HT-29 (cell line): ENCODE data around the gene CMSS1. TPM values are rescaled to one million over a fixed set of nuclear protein-coding genes. Genes with fewer than 3 reads are reported as not detected.
A peak's percentile ranks its signal among the peaks of the same experiment; 100 is the strongest.
"Not testable (repeated sequence)": the region's sequence is repeated elsewhere in the genome, so short reads cannot be mapped to it uniquely, and the experiment has no call there.

Experiments
- DNase-seq: peaks from one replicate; pipeline ENCODE4 v3.0.0-alpha.2; 2015; ENCODE audit warnings: low spot score
- total RNA-seq: library from RNA; depleted of rRNA; stranded (reverse); fragments of >200 nt; shearing (Covaris generic); gene quantifications from 2 replicates; pipeline ENCODE4 v1.2.3, GENCODE V29; 2014

The CMSS1 gene
- total RNA-seq, 1 experiment from 2014 or later: 18.3 TPM

DNA sequence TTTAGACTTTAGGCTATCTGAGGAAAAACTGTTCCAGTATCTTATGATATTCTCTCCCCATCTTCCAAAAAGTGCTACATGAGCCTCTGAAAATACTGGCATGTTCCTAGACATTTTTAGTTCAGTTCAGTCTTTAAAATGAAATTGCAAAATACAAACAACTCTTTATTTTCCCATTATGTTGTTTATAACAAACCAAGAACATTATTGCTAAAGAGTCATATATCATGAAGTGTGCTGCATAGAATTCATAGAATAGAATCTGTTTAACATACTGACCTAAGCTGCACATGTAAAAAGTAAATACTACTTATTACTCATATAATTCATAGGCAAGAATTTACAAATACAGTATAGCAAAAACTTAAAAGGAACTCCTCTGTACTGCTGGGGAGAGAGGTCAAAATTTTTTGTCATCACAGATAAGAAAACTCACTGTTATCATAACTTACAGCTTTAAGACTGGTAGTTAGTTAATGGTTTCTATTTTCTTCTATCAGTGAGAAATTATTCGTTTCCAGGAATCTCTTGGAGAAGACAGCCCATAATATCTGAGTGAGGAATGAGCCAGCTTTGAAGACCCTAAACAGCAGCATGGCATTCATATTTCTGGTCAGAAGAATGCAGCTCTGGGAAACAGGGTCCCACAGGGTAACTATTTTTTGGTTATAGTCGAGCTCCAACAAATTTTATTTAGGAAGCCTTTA lies 264.5 kb downstream of the CMSS1 start:
- DNase-seq: no peak

DNA sequence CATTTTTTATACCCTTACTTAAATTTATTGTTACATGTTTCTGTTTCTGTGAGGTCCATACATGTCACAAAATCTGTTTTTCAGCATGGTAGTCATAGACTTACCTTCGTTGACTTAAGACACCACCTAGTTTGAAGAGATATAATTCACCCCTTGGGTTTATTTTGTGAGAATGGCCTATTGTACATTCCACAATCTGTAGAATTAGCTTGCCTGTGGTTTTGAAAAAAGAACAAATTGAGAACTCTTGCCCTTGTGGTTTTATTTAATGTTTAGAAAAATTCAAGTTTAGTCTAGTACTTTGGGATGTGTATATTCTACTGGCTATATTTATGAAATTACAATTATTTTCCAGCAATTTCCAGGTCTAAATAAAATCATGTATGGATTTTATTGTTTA lies 265.1 kb downstream of the CMSS1 start:
- DNase-seq: no peak

DNA sequence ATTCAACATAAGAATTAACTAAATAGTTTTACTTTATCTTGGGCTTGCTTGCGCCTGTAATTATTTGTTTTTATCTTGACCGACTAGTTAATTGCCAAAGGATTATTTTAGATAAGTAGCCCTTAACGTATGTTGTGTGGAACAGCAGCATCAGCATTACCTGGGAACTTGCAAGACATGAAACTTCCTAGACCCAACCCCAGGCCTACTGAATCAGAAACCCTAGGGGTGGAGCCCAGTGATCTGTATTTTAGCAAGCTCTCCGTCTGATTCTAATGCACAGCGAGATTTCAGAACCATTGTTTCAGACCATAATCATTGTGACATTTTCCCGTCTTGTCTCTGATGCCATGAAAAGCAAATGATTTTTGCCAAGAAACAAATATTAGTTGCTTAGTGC lies 265.5 kb downstream of the CMSS1 start:
- DNase-seq: no peak

DNA sequence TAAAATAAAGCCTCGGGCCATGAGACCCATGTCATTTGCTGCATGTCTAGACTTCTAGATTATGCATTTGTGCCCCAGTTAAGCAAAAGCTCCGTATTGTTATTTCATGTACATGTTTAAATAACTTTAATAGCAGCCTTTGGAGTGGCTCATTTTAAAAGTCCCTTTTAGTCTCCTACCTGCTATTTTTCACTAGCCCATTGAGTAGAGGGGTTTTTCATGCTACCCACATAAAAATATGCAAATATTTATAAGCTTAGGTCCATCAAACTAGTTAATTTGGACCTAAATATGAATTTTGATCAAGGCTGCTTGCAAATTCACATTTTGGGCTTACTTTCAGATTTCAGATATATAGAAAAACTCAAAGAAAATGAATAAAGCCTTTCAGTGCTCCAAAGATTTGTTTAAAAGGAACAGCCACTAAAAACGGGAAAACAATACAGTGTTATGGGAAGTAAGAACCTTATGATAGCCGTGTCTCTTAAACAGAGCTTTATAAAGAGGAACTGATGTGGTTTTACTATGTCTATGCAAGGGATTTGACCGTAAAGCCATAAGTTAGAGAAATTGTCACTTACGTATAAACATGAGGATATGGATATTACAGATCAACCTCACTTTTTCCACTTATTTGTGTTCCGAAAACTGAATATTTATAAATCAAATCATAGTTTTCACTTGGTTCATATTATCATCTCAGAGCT lies 266.6 kb downstream of the CMSS1 start:
- no peak for DNase-seq

DNA sequence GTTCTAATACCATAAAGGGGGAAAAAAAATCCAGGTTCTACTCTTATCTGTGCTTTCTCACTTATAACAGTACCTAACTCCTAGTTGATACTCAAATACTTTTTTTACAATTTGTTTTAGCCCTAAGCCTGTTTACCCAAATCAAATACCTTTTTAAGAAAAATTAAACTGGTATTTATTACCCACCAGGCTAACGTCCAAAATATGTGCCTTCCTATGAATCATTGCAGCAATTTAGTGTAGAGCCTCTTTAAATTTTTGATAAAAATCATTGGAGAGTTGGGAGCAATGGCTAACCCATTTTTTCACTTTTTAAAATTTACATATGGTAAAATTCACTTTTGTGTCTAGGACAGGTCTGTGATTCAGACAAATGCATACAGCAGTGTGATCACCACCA lies 268.7 kb downstream of the CMSS1 start:
- DNase-seq: no peak

DNA sequence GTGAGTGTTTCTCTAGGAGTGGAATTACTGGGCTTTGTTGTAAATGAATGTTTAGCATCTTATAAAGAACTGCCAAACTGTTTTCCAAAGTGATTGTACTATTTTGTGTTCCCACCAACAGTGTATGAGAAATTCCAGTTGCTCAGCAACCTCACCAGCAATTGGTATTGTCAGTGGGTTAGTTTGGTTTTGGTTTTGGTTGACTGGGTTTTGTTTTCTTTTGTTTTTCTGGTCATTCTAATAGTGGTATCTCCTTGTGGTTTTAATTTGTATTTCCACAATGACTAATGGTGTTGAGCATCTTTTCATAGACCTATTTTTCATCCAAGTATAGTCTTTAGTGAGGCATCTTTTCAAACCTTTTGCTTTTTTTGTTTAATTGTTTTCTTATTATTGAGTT lies 269.5 kb downstream of the CMSS1 start:
- no peak for DNase-seq

DNA sequence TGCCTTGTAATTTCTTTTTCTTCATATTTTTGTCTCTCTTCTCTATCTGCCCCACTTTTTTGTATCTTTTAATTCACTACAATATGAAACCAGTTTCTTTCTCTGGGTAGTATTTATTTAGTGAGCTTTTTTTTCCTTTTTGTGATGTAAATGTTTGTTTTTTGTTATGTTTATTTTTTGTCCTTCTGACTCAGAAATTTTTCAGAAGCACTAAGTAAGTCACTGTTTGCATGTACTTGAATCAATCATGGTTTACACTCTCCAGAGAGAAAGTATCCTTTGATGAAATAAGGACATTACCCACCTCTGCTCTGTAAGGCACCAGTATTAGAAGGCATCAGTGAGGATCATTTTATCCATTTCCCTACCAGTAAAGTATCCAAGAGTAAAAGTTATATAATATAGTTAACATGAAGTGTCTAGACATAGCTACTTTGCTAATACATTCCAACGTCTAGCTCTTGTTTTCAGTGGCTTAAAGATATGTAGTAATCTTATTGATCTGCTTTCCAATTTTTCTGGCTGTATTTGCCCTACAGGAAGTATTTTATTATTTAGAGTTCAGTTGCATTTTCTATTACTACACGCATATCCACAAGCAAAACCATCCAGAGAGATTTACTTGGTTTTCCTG lies 271.2 kb downstream of the CMSS1 start:
- no peak for DNase-seq

DNA sequence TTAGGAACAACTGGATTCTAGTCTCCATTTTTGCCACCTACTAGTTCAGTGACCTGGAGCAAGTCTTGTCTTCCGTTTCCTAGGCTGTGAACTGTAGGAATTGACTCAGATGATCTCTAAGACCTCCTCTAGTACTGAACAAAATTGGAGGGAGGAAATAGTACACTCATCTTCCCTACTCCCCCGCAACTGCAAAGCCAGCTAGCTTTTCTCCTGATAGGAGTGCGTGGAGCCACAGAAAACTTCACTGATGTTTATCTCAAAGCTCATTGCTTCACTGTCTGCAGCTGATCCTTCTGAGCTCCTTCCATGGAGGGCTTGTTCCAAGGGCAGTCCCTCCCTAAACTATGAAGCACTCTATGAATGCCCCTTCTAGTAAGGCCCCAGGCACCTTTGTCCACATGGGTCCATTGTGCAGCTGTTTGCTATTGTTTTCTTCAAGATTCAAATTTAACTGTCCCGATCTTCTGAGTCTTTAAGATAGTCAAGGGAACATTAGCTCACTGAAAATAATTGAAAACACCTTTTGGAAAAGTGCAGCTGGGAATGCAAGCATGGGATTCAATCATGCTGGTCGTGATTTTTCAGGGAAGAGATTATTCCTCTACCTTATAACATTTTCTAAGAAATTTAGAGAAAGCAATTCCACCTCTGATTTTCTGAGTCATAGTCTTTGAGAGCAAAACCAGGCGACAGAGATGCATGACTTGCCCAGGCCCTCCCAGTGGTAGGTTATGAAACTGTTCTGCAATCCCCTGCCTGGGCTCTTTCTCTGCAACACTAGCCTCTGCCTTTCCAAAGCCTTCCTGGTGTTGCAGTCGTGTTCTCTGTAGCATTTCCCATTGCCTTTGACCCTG lies 272.4 kb downstream of the CMSS1 start:
- peak; percentile 73 for DNase-seq

DNA sequence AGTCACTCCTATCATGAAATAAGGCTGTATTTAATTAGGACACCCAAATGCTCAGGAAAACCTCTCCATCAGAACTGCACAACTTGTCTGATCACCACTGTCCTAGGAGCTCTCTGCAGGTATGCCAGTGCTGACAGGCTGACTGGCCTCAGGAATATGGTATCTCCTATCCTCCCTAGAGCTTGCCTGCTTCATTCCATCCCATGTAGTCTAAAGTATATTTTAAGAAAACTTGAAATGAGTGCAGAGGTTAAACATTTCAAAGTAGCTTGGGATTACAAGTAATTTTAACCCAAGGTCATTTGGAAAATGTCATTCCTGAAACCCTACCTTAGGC lies 273.0 kb downstream of the CMSS1 start:
- DNase-seq: no peak

DNA sequence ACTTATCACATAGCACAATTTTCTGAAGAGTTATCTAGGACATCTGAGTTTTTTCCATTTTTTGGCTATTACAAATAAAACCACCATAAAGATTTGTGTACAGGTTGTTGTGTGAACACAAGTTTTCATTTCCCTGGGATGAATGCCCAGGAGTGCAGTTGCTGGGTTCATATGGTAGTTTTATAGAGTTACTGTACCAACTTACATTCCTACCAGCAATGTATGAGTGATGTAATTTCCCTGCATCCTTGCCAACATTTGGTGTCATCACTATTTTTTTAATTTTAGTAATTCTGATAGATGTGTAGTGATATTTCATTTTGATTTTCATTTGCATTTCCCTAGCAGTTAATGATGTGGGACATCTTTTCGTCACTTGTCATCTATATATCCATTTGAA lies 276.2 kb downstream of the CMSS1 start:
- DNase-seq: no peak

DNA sequence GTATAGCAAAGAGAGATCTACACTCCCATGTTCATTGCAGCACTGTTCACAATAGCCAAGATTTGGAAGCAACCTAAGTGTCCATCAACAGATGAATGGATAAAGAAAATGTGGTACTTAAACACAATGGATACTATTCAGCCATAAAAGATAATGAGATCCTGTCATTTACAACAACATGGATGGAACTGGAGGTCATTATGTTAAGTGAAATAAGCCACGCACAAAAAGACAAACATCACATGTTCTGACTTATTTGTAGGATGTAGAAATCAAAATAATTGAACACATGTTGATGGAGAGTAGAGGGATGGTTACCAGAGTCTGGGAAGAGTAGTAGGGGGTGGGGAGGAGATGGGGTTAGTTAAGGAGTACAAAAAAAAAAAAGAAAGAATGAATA lies 278.6 kb downstream of the CMSS1 start:
- not testable (repeated sequence) for DNase-seq

DNA sequence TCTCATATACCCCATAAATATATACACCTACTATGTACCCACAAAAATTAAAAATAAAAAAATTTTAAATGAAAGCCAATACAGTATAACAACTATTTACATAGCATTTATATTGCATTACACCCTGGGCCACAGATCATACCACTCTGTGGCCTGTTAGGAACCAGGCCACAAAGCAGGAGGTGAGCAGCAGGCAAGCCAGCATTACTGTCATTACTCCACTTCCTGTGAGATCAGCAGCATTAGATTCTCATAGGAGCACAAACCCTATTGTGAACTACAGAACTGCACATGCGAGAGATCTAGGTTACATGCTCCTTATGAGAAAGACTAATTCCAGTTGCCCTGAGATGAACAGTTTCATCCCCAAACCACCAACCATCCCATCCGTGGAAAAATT lies 279.2 kb downstream of the CMSS1 start:
- no peak for DNase-seq

DNA sequence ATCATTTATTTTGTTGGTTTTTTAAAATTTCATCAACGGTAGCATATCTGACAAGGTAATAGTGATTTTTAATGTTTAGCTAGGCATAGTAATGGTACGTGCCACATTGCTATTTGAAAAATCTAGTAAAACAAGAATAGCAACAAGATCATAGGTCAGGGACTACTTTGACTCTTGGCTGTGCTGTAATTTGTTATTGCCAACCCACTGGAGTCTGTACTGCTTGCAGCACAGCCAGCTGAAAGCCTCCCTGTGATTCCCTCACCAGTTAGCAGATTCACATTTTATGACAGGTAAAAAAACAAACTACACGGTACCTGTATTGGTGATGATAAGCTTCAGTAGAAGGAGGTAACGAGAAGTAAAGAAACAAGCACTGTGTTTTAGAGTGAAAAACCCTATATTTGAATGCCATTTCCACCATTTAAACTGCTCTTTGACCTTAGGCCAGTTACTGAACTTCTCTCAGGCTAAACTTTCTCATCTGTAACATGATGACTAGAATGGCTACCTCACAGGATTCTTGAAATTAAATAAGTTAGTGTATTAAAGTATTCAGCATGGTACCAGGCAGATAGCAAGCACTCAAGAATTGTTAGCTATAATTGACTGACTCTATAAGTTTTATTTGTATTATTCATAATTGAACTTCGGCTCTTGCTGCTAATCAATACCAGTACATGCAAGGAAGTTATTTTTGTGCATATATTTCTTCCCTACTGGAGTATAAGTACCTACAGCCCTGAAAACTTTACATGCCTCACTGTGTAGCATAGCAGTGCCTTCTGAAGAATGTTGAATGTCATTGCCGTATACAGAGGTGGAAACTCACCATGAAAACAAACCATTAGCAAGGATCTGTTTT lies 280.5 kb downstream of the CMSS1 start:
- DNase-seq: peak; percentile 70

DNA sequence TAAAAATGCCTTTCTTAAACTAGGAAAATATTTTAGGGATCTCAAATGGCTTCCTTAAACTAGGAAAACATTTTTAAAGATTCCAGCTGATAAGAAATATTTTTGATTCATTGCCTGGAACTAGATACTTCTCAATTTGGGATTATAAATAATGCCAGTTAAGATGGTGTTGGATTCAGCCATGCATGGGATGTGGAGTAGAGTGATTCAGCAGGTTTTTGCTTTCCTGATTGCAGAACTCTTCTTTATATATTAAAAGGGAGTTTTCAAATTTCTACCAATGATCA lies 281.1 kb downstream of the CMSS1 start:
- DNase-seq: no peak

DNA sequence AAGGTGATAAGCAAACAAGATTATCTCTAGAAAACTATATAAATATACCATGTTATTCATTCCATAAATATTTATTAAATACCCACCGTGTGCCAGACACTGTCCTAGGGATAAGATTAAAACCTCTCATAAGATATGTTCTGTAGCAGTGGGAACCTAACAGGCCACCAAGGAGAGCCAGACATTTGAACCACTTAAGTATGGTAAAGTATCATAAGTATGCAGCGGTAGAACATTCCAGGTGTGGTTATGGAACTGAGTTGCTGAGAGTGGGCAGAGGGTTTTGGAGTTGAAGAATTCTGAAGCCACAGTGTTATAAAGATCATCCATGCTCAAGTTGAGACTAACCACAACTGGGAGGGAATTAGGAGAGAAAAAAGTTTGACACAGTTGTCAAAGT lies 282.0 kb downstream of the CMSS1 start:
- no peak for DNase-seq

DNA sequence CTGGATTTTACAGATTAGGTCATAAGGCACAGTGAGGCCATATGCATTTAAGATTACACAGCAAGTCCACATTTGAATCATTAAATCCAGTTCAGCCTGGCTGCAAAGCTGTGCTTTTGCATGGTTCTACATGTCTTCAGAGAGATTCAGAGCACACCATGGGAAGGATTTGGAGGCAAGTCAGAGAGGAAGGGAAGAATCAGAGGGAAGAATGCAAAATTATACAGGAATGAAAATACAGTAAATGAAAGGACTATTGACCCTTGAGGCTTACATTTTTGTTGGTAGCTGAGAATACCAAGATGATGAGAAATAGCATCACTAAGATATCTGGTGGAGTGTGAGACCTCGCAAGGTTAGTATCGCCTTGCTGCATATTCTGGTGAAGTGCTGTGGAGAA lies 282.8 kb downstream of the CMSS1 start:
- no peak for DNase-seq

DNA sequence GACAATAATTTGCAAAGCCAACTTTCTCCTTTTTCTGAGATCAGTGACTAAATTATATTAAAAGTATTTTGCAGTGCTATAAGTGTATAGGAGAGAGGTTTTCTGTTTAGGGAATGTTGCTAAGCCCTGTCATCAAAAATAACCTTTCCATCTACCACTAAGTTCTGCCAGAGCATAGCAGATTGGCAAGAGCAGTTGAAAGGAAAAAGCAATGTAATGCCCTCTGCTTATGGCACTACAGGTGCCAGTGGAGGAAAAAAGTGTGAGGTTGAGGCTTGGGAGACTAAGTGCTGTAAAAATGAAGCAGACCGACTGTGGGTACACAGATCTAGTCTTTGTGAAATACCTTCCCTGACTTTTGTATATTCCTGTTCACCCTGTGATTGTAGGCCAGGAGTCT lies 285.1 kb downstream of the CMSS1 start:
- DNase-seq: no peak

DNA sequence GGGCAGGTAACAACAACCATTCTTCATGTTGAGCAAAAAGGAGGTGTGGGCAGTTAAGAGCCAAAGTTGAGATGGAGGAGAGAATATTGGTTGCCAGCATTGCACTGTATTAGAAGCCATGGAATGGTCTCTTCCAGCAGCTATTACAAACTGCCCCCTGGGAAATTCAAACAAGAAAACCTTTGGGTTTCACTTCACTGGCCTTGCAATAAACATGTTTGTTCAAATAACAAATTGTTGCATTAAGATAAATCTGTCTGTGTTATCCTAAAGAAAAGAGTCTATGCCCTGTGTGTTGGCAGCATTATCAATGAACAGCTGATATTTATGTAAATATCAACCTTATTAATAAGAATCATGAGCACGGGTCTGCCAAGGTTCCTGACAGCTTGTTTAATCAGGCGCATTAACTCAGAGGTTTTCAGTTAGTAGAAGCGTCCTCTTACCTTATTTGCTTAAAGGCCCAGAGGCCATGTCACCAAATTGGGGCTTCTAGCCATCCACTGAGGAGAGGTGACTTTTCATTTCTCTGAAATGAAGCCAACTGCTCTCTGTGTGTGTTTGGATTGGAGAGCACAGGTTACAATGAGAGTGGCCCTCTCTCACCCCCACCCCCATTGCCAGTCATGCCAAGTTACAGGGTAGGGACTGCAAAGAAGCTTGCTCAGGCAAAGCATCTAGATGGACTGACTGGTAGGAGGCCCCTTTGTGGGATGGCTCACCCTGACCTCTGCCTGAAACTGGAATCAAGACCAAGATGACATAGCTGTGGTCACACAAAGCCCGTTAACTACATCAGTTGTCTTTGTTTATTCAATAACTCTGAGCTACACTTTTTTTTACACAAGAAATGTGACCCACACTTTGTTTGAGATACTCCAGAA lies 286.1 kb downstream of the CMSS1 start:
- DNase-seq: no peak

DNA sequence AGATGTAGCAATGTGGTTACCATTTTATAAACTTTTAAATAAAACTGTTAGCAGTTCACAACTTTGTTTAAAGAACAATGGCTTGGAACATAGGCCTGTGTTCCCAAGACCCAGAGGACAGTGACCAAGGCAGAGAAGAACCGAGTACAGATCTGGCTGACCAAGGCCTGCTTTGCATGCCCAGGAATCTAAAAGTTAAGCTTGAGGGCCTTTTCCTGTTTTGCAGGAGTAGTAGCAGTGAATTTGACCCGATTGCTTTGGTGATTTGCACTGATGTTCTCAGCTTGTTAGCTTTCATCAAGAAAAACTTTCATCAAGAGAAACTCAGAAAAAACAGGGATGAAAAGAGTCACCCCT lies 286.8 kb downstream of the CMSS1 start:
- DNase-seq: no peak

DNA sequence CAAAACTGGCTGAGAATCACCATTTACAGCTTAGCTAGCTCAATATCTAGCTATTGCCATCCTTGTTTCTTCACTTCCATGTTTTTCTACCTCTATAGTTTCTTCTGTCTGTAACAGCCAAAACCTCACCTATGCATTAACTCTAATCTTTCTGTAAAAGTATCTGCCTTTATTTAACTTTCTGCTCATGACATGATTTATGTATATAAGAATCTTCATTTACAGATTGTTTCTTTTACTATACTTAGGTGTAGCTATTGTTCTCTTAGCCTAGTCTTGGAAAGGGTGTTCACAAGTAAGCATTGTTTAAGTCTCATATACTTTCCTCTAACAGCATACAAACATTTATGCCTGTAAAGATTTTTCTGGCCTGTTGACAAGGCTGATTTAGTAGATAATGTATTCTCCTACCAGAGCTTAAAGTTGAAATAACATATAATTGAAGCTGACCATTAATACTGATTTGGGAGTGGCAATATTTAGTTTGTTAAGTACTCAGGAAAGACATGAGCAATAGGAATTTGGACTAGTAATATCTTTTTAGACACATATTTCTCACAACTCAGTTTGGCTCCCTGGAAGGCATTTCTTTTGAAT lies 287.3 kb downstream of the CMSS1 start:
- DNase-seq: no peak
